Caco-2 (cell line): ENCODE data around the gene ZNF532. TPM values are rescaled to one million over a fixed set of nuclear protein-coding genes. Genes with fewer than 3 reads are reported as not detected.

Experiments used
- BruUV-seq: library from RNA; stranded (reverse); fragments of 400-500 nt; replicated peaks from 2 replicates; lab custom pipeline; 2021; lab: Mats Ljungman, UMichigan
- CTCF ChIA-PET: fragments of 300-600 bp; sonication (Branson Sonifier 250); formaldehyde crosslinking; loops from one replicate; lab custom pipeline; 2022; ENCODE audit warnings: antibody characterized with exemption; lab: Charles Lee
- POLR2A ChIA-PET: fragments of 300-600 bp; sonication (Branson Sonifier 250); formaldehyde crosslinking; loops from one replicate; lab custom pipeline; 2022; ENCODE audit warnings: antibody characterized with exemption; lab: Charles Lee
- DNase-seq, 2 experiments: peaks; one replicate each; pipeline versions ENCODE4 v3.0.0 to v3.0.0-alpha.2; 2020 to 2022
- H3K27me3 ChIP-seq: replicated peaks from 2 replicates; pipeline ENCODE4 v1.6.0; 2011; ENCODE audit warnings: low read length; ENCODE audit not compliant: control insufficient read depth, insufficient read depth
- H3K36me3 ChIP-seq: 2 replicates; pipeline ENCODE4 v1.5.1; 2011; ENCODE audit warnings: low read length; ENCODE audit not compliant: control insufficient read depth, insufficient read depth
- H3K4me1 ChIP-seq: fragments of 250-450 bp; sonication (Bioruptor Pico); 2 replicates; pipeline ENCODE4 v1.5.1; 2020; ENCODE audit warnings: mild to moderate bottlenecking
- H3K4me3 ChIP-seq: 2 replicates; pipeline ENCODE4 v1.5.1; 2011; ENCODE audit warnings: low read depth, mild to moderate bottlenecking, control low read depth, low read length
- H3K9me3 ChIP-seq: fragments of 250-450 bp; sonication (Bioruptor Pico); 2 replicates; pipeline ENCODE4 v1.5.1; 2020; ENCODE audit warnings: mild to moderate bottlenecking, moderate library complexity
- H3K27ac Mint-ChIP-seq: one replicate; pipeline ENCODE4 v1.8.0; 2022; ENCODE audit warnings: mixed read lengths; ENCODE audit not compliant: unreplicated experiment
- H3K27me3 Mint-ChIP-seq: one replicate; pipeline ENCODE4 v1.8.0; 2022; ENCODE audit warnings: mixed read lengths; ENCODE audit not compliant: insufficient read depth, unreplicated experiment
- H3K36me3 Mint-ChIP-seq: one replicate; pipeline ENCODE4 v1.8.0; 2022; ENCODE audit warnings: mild to moderate bottlenecking, mixed read lengths; ENCODE audit not compliant: insufficient read depth, unreplicated experiment
- H3K4me1 Mint-ChIP-seq: one replicate; pipeline ENCODE4 v1.8.0; 2022; ENCODE audit warnings: low read depth, mixed read lengths; ENCODE audit not compliant: unreplicated experiment
- H3K4me3 Mint-ChIP-seq: one replicate; pipeline ENCODE4 v1.8.0; 2022; ENCODE audit warnings: mild to moderate bottlenecking, moderate library complexity, mixed read lengths; ENCODE audit not compliant: unreplicated experiment
- H3K9me3 Mint-ChIP-seq: one replicate; pipeline ENCODE4 v1.8.0; 2022; ENCODE audit warnings: mixed read lengths; ENCODE audit not compliant: unreplicated experiment
- intact Hi-C: fragments of 100-400 bp; cut with micrococcal nuclease; formaldehyde crosslinking; loops from one replicate; pipeline ENCODE4 v1.10.0; 2022; ENCODE audit not compliant: unreplicated experiment
- total RNA-seq: library from RNA; stranded (reverse); gene quantifications from 2 replicates; pipeline ENCODE4 v1.2.3, GENCODE V29; 2022
- TF ChIP-seq, protein P1 (sequence below), 2 experiments: fragments of 200-600 bp in 1 of 2; IDR thresholded peaks; 1 replicate in 1 of 2; 2 replicates in 1 of 2; pipeline versions ENCODE4 v1.5.1 to v1.8.0; 2011 to 2022; ENCODE audit warnings: antibody characterized with exemption in 1 of 2, control low read depth in 1 of 2, inconsistent platforms in 1 of 2, low read depth in 1 of 2, low read length in 1 of 2, mild to moderate bottlenecking in 1 of 2, moderate library complexity in 1 of 2; ENCODE audit not compliant: insufficient read depth in 1 of 2, severe bottlenecking in 1 of 2, unreplicated experiment in 1 of 2

ZNF532 gene
- total RNA-seq, 1 experiment from 2014 or later, result 32.7 TPM

DNA sequence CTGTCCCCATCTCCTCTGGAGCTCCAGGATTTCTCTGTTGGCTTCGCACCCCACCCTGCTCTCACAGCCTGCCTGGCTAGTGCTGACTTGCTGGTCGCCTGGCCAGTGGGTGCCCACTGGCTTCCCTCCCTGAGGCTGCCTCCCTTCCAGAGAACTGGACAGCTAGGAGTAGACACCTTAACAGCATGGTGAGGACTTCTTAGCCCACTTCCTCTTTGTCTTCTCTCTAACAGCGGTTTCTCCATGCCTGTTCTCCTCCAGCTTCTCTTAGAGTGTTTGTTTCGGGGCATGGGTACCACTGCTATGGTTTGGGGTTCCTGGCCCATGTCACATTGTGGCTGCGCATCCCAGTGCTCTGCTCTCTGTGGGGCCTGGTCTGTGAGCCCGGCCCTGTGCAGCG, 37.1 kb downstream of the ZNF532 start:
- H3K9me3 ChIP-seq, result no peaks in the 10 kb centered on the region
- H3K27me3 ChIP-seq, result no peaks in the 10 kb centered on the region
- Mint-ChIP-seq H3K36me3 (peaks cover 4% of the 10 kb centered on the region), H3K9me3 (no peaks in the 10 kb centered on the region), H3K27me3 (no peaks in the 10 kb centered on the region), H3K4me1 (no peaks in the 10 kb centered on the region), H3K27ac (no peak overlapping the region), H3K4me3 (no peak overlapping the region)
- no peaks in the 10 kb centered on the region for H3K36me3 ChIP-seq
- ChIA-PET POLR2A (no interaction called here), CTCF (no interaction called here)
- TF ChIP-seq, protein P1, sequence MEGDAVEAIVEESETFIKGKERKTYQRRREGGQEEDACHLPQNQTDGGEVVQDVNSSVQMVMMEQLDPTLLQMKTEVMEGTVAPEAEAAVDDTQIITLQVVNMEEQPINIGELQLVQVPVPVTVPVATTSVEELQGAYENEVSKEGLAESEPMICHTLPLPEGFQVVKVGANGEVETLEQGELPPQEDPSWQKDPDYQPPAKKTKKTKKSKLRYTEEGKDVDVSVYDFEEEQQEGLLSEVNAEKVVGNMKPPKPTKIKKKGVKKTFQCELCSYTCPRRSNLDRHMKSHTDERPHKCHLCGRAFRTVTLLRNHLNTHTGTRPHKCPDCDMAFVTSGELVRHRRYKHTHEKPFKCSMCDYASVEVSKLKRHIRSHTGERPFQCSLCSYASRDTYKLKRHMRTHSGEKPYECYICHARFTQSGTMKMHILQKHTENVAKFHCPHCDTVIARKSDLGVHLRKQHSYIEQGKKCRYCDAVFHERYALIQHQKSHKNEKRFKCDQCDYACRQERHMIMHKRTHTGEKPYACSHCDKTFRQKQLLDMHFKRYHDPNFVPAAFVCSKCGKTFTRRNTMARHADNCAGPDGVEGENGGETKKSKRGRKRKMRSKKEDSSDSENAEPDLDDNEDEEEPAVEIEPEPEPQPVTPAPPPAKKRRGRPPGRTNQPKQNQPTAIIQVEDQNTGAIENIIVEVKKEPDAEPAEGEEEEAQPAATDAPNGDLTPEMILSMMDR (IDR thresholded peaks at IDR 0.05; ENCODE audit: insufficient read depth in 1 of 2, low read depth in 1 of 2, low read length in 1 of 2, severe bottlenecking in 1 of 2, unreplicated experiment in 1 of 2), result no peak
- BruUV-seq, result no TSS peak
- no peaks in the 10 kb centered on the region for H3K4me1 ChIP-seq
- intact Hi-C loops, result no loop called here
- no peak overlapping the region for H3K4me3 ChIP-seq
- DNase-seq, result no peak

GRCh38 chr18:58902961-58903360, 38.3 kb downstream of the ZNF532 start:
- TF ChIP-seq, protein P1 (IDR thresholded peaks at IDR 0.05; ENCODE audit: insufficient read depth in 1 of 2, low read depth in 1 of 2, low read length in 1 of 2, severe bottlenecking in 1 of 2, unreplicated experiment in 1 of 2), result no peak
- no peak overlapping the region for H3K4me3 ChIP-seq
- no peak for DNase-seq
- Mint-ChIP-seq H3K27me3 (no peaks in the 10 kb centered on the region), H3K4me1 (no peaks in the 10 kb centered on the region), H3K4me3 (no peak overlapping the region), H3K27ac (peak overlapping the region; percentile 58), H3K9me3 (no peaks in the 10 kb centered on the region), H3K36me3 (peaks cover 4% of the 10 kb centered on the region)
- intact Hi-C loops, result no loop called here
- H3K9me3 ChIP-seq, result no peaks in the 10 kb centered on the region
- H3K4me1 ChIP-seq, result no peaks in the 10 kb centered on the region
- ChIA-PET POLR2A (no interaction called here), CTCF (no interaction called here)
- no TSS peak for BruUV-seq
- H3K36me3 ChIP-seq, result no peaks in the 10 kb centered on the region
- no peaks in the 10 kb centered on the region for H3K27me3 ChIP-seq

DNA sequence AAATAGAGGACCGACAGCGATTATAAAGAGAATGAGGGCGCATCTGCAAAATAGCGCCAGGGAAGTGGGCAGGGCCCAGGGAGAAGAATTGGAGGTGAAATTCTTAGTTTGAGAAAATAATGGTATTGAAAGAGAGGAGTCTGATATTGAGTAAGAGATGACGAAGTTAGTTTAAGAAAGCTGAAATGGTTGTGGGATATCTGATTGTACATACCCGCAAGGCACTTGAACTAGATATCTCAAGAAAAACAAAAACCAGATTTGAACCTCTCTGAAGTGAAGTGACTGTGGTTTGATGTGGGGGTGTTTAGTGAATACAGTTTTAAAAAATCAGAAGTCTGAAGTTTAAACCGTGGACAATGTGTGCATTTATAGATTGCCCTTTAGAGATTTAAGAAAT, 38.9 kb downstream of the ZNF532 start:
- ChIA-PET CTCF (no interaction called here), POLR2A (no interaction called here)
- H3K4me3 Mint-ChIP-seq, result no peak overlapping the region
- H3K27me3 ChIP-seq, result no peaks in the 10 kb centered on the region
- DNase-seq, result no peak
- peak overlapping the region; percentile 58 for H3K27ac Mint-ChIP-seq
- intact Hi-C loops, result no loop called here
- no TSS peak for BruUV-seq
- H3K4me1 Mint-ChIP-seq, result no peaks in the 10 kb centered on the region
- H3K9me3 Mint-ChIP-seq, result no peaks in the 10 kb centered on the region
- peaks cover 4% of the 10 kb centered on the region for H3K36me3 Mint-ChIP-seq
- no peak overlapping the region for H3K4me3 ChIP-seq
- H3K9me3 ChIP-seq, result no peaks in the 10 kb centered on the region
- no peaks in the 10 kb centered on the region for H3K4me1 ChIP-seq
- no peaks in the 10 kb centered on the region for H3K36me3 ChIP-seq
- no peaks in the 10 kb centered on the region for H3K27me3 Mint-ChIP-seq
- TF ChIP-seq, protein P1 (IDR thresholded peaks at IDR 0.05; ENCODE audit: insufficient read depth in 1 of 2, low read depth in 1 of 2, low read length in 1 of 2, severe bottlenecking in 1 of 2, unreplicated experiment in 1 of 2), result no peak
